Astrocyte of the spinal cord (primary cell): ENCODE measurements around the gene MSI2.

Experiments
- DNase-seq: peaks from one replicate; pipeline ENCODE4 v3.0.0; 2011; ENCODE audit warnings: low read depth, low spot score
- H3K4me3 ChIP-seq: 2 replicates; pipeline ENCODE4 v1.5.1; 2011; ENCODE audit warnings: low read depth, mild to moderate bottlenecking, low read length, moderate library complexity
- in situ Hi-C: cut with HindIII; loops from 2 replicates; pipeline ENCODE4 v1.10.0; 2017; ENCODE audit warnings: low sequenced_read_pairs
- TF ChIP-seq, protein P1 (sequence below): IDR thresholded peaks from 2 replicates; pipeline ENCODE4 v1.5.1; 2012; ENCODE audit warnings: low read depth, mild to moderate bottlenecking, low read length, inconsistent platforms

MSI2 gene

DNA sequence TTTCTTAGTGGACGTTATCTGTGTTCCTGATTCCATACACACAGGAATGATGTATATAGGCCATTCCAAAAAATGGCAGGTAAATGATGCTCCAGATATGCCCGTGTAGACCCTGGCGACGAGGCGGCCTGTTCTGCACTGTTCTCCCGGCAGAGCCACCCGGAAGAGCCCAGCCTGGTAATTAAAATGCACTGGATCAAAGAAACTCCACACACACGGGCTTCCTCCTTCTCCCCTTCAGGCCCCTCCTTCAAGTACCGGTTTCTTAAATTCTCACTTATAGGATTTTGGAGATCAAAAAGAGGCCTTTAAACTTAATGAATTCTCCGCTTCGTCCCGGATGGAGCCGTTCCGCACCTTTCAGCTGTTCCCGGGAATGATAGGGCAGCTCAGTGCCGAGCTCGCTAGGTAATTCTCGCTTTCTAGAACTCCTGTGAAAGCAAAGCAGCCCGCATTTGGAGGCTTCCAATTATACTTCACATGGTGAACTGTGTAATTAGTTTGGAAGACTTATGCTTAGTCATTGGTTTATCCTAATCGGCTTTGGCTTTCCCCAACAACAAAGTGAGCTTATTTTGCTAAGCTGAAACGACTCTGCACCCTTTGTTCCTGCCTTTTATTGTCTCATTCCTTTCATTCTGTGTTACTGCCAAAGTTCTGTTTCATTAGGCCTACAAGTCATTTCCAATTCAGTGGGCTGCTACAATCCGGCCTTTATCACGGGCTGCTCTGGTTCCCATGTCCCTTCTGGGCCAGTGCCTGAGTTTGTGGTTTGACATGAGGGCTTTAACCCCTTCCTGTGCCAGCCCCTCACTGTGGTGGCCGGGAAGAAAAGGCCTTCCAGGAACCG is 150.0 kb downstream of the MSI2 start:
- H3K4me3 ChIP-seq: no peak overlapping the region
- TF ChIP-seq, protein P1, sequence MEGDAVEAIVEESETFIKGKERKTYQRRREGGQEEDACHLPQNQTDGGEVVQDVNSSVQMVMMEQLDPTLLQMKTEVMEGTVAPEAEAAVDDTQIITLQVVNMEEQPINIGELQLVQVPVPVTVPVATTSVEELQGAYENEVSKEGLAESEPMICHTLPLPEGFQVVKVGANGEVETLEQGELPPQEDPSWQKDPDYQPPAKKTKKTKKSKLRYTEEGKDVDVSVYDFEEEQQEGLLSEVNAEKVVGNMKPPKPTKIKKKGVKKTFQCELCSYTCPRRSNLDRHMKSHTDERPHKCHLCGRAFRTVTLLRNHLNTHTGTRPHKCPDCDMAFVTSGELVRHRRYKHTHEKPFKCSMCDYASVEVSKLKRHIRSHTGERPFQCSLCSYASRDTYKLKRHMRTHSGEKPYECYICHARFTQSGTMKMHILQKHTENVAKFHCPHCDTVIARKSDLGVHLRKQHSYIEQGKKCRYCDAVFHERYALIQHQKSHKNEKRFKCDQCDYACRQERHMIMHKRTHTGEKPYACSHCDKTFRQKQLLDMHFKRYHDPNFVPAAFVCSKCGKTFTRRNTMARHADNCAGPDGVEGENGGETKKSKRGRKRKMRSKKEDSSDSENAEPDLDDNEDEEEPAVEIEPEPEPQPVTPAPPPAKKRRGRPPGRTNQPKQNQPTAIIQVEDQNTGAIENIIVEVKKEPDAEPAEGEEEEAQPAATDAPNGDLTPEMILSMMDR: no peak
- in situ Hi-C loops: no loop called here
- peak; percentile 94 for DNase-seq

DNA sequence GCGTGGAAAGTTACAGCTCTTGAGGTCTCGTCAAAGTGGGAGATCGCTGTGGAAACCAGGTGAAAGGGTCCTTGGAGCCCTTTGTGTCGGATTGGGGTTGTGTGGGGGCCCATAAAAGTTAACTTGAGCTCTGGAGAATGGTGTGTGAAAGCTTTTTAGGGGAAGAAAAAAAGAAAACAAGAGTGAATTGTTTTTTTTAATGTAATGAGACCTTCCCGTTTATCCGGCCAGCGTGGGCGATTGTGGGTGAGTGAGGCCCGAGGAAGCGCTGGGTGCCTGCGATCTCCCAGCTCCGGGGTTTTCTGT is 150.6 kb downstream of the MSI2 start:
- DNase-seq: no peak
- TF ChIP-seq, protein P1: no peak
- in situ Hi-C loops: no loop called here
- H3K4me3 ChIP-seq: no peak overlapping the region

DNA sequence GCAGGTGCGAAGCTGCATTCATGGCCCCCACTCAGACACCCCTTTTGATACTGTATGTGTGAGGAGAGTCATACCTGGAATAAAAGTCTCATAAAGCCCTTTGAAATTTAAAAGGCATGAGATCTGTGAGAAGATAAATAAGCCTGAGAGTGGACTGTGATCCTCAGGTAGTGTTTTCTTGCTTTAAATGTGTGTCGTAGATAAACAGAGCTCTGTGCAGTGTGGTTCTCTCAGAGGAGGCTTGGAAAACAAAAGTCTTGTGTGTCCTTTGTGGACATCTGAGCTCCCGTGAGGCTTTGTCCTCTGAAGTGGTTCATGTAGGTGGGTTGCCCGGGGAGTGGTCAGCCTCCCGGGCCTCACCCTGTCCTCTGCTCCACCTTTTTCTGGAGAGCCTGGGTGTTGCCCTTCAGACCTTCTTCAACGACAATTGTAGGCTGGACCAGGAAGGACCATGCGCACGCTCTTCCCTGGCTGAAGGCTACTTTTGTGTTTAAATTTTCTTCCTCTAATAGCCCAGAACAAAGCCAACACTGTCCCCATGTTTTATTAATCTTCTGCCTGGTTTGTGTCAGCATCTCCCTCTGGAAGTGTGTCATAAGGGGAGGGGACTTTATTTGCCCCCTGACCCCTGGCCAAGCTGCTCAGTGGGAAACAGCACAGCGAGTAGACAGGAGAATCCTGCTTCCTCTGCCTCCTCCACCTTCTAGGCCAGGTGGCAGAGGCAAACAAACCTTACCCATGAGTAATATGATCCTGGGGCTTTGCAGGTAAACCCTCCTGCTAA is 151.2 kb downstream of the MSI2 start:
- TF ChIP-seq, protein P1: no peak
- in situ Hi-C loops: no loop called here
- peak; percentile 39 for DNase-seq
- H3K4me3 ChIP-seq: no peak overlapping the region

- TF ChIP-seq, protein P1: peak; percentile 5
- in situ Hi-C loops: no loop called here
- peak; percentile 71 for DNase-seq
- H3K4me3 ChIP-seq: no peak overlapping the region
Measured at GRCh38 chr17:57408071-57408811, 151.9 kb downstream of the MSI2 start.

GRCh38 chr17:57410169-57410568 is 153.8 kb downstream of the MSI2 start:
- DNase-seq: no peak
- H3K4me3 ChIP-seq: no peak overlapping the region
- TF ChIP-seq, protein P1: no peak
- in situ Hi-C loops: no loop called here

- DNase-seq: no peak
- H3K4me3 ChIP-seq: no peak overlapping the region
- TF ChIP-seq, protein P1: no peak
- in situ Hi-C loops: no loop called here
Measured at GRCh38 chr17:57412520-57413096, 156.3 kb downstream of the MSI2 start.
